Testis (tissue), 3 donors: ENCODE results near the gene RBKS. TPM values are rescaled to one million over a fixed set of nuclear protein-coding genes. Genes with fewer than 3 reads are reported as not detected.

Experiments used
- DNase-seq: peaks from one replicate; pipeline ENCODE4 v3.0.0-alpha.2; 2019
- H3K27ac ChIP-seq, 2 donors: fragments of 200-600 bp; sonication (generic); one replicate each; pipeline ENCODE4 v1.5.1; 2019
- H3K27me3 ChIP-seq: fragments of 200-600 bp; sonication (generic); one replicate; pipeline ENCODE4 v1.5.1; 2019
- H3K36me3 ChIP-seq: fragments of 200-600 bp; sonication (generic); one replicate; pipeline ENCODE4 v1.5.1; 2017; ENCODE audit warnings: low read depth; ENCODE audit errors: missing control alignments
- H3K4me1 ChIP-seq: fragments of 200-600 bp; sonication (generic); one replicate; pipeline ENCODE4 v1.5.1; 2019
- H3K4me3 ChIP-seq, 2 donors: fragments of 200-600 bp; sonication (generic); one replicate each; pipeline ENCODE4 v1.5.1; 2017 to 2019
- H3K9me3 ChIP-seq: fragments of 200-600 bp; sonication (generic); one replicate; pipeline ENCODE4 v1.5.1; 2017
- POLR2A ChIP-seq: fragments of 450-650 bp; IDR thresholded peaks from one replicate; pipeline ENCODE4 v1.6.1; 2017; ENCODE audit warnings: antibody characterized with exemption, mild to moderate bottlenecking, moderate library complexity
- WGBS, 2 donors: methylation state at CpG; one replicate each; pipeline ENCODE4 v1.1.5; 2018; 5-methylcytosine and 5-hydroxymethylcytosine counted together
- intact Hi-C: fragments of 100-400 bp; cut with DNase I; formaldehyde crosslinking; loops from one replicate; pipeline ENCODE4 v1.15.1; 2023; ENCODE audit warnings: low total_unique reads
- polyA plus RNA-seq: library from polyadenylated mRNA; stranded (reverse); fragments of 350-450 nt; fragmentation: Illumina TruSeq; extraction: RNeasy Lipid Tissue Mini Kit (QIAGEN cat#74804); gene quantifications from one replicate; pipeline ENCODE4 v1.2.3, GENCODE V29; 2014; ENCODE audit warnings: low read depth, low replicate concordance; ENCODE audit not compliant: insufficient read depth
- total RNA-seq, 2 donors: library from RNA; depleted of rRNA; stranded (reverse); fragments of >200 nt; gene quantifications; one replicate each; pipeline ENCODE4 v1.2.3, GENCODE V29; 2016
- TF ChIP-seq, protein P1 (sequence below), 3 experiments: fragments of 450-650 bp in 2 of 3; fragments of 200-600 bp in 1 of 3; sonication (generic) in 1 of 3; IDR thresholded peaks; one replicate each; pipeline ENCODE4 v1.5.1; 2016 to 2019; ENCODE audit warnings: antibody characterized with exemption in 3 of 3, mild to moderate bottlenecking in 2 of 3, moderate library complexity in 1 of 3

The RBKS gene
- total and polyA plus RNA-seq, 3 donors from 2014 or later = 6.1 to 18.4 (median 6.3) TPM

DNA sequence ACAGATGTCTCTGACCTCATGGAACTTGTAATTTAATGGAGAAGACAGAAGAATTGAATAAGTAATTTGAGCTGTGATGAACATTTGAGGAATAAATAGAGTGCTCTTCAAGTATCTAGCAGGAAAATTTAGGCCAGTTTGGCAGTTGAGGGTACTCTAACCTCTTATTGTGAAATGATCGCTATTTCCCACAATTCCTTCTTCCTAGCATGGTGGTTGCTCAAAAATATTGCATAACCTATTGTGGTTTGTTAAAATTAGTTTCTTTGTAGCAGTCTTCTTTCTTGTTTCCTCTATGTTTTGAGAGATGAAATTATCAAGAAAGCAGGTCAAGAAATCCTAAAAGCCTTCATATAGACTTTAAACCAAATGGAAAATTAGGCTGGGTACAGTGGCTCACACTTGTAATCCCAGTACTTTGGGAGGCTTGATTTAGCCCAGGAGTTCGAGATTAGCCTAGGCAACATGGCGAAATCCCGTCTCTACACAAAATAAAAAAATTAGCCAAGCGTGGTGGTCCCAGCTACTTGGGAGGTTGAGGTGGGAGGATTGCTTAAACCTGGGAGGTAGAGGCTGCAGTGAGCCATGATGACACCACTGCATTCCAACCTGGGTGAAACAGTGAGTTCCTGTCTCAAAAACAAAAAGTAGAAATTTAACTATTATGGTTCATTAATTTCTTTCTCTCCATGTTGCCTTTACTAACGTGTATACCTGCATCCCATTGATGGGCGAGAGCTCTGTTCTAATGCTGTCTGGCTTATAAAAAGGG, 58.7 kb downstream of the RBKS start:
- WGBS, 2 donors = 90 to 96% methylated on average over 7 of the region's 7 CpGs
- no peaks in the 10 kb centered on the region for H3K9me3 ChIP-seq
- TF ChIP-seq POLR2A = no peak
- TF ChIP-seq, protein P1, sequence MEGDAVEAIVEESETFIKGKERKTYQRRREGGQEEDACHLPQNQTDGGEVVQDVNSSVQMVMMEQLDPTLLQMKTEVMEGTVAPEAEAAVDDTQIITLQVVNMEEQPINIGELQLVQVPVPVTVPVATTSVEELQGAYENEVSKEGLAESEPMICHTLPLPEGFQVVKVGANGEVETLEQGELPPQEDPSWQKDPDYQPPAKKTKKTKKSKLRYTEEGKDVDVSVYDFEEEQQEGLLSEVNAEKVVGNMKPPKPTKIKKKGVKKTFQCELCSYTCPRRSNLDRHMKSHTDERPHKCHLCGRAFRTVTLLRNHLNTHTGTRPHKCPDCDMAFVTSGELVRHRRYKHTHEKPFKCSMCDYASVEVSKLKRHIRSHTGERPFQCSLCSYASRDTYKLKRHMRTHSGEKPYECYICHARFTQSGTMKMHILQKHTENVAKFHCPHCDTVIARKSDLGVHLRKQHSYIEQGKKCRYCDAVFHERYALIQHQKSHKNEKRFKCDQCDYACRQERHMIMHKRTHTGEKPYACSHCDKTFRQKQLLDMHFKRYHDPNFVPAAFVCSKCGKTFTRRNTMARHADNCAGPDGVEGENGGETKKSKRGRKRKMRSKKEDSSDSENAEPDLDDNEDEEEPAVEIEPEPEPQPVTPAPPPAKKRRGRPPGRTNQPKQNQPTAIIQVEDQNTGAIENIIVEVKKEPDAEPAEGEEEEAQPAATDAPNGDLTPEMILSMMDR (IDR thresholded peaks at IDR 0.05) = no peak
- no peak overlapping the region for H3K4me3 ChIP-seq
- intact Hi-C loops = no loop called here
- H3K27me3 ChIP-seq = no peaks in the 10 kb centered on the region
- no peaks in the 10 kb centered on the region for H3K4me1 ChIP-seq
- H3K36me3 ChIP-seq = no peaks in the 10 kb centered on the region
- no peak for DNase-seq
- no peak overlapping the region for H3K27ac ChIP-seq

DNA sequence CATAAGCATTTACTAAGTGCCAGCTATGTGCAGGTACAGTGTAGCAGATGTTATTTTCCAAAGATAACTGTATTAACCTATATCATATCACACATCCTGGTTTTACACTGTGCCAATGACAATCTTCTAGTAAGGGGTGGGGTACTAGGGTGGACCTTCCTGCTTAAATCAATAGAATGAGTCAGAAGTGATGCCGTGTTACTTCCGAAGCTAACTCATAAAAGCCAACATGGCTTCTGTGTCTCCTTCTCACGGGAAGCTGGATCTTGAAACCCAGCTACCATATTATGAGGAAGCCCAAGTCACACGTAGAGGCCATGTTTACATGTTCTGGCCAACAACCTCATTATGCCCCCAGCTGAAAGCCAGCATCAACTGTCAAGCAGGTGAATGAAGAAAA, 59.5 kb downstream of the RBKS start:
- intact Hi-C loops = no loop called here
- Histone ChIP-seq H3K36me3 (no peaks in the 10 kb centered on the region), H3K27me3 (no peaks in the 10 kb centered on the region), H3K9me3 (no peaks in the 10 kb centered on the region), H3K27ac (no peak overlapping the region), H3K4me3 (no peak overlapping the region), H3K4me1 (no peaks in the 10 kb centered on the region)
- no peak for DNase-seq
- TF ChIP-seq, protein P1 (IDR thresholded peaks at IDR 0.05) = no peak
- no peak for TF ChIP-seq POLR2A
- 95 to 97% methylated on average over 4 of the region's 4 CpGs for WGBS, 2 donors

DNA sequence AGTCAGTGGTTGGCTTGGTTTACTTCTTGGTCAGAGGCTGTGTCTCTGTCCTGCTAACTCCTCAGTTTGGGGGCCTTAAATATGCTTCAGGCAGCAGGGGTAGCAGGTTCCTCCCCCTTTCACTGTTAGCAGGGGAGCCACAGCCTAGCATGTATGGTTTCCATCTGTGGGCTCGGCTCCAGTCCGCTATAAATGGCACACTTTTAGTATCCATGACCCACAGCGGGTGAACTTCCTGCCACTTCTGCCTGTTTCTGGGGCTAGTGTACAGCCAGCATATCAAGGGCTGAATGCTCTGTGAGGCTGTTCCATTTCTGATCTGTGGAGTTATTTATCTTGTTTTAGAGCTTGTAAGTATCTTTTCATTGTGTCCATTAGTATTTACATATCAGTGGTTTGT, 60.4 kb downstream of the RBKS start:
- no peaks in the 10 kb centered on the region for H3K27me3 ChIP-seq

DNA sequence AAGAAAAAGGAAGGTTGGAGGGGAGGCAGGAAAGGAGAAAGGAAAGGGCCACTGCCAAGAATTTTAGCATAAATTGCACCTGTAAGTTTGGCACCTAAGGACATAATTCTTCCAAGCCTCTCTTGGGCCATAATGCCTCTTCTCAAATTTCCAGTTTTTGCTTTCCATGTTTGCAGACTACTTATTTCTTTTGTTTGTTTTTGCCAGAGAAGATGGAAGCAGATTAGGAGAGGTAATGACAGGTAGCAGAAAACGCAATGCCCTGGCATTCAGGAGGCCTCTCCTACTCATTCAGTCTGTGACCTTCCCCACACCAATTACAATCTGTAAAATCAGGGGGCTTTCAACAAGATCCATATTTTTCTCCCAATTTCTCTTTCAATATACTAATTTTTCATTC, 61.9 kb downstream of the RBKS start:
- Histone ChIP-seq H3K27ac (no peak overlapping the region), H3K36me3 (no peaks in the 10 kb centered on the region), H3K27me3 (no peaks in the 10 kb centered on the region), H3K4me1 (no peaks in the 10 kb centered on the region), H3K9me3 (no peaks in the 10 kb centered on the region), H3K4me3 (no peak overlapping the region)
- DNase-seq = no peak
- 82 to 85% methylated on average over 1 of the region's 1 CpG for WGBS, 2 donors
- TF ChIP-seq POLR2A = no peak
- TF ChIP-seq, protein P1 (IDR thresholded peaks at IDR 0.05) = no peak
- intact Hi-C loops = no loop called here

More for the DNA sequence above, 60.4 kb downstream of the RBKS start:
- H3K4me1 ChIP-seq = no peaks in the 10 kb centered on the region
- 87 to 95% methylated on average over 3 of the region's 3 CpGs for WGBS, 2 donors
- no peaks in the 10 kb centered on the region for H3K36me3 ChIP-seq
- intact Hi-C loops = no loop called here
- no peak for TF ChIP-seq POLR2A
- TF ChIP-seq, protein P1 (IDR thresholded peaks at IDR 0.05) = no peak
- no peak overlapping the region for H3K27ac ChIP-seq
- no peaks in the 10 kb centered on the region for H3K9me3 ChIP-seq
- no peak overlapping the region for H3K4me3 ChIP-seq
- no peak for DNase-seq

DNA sequence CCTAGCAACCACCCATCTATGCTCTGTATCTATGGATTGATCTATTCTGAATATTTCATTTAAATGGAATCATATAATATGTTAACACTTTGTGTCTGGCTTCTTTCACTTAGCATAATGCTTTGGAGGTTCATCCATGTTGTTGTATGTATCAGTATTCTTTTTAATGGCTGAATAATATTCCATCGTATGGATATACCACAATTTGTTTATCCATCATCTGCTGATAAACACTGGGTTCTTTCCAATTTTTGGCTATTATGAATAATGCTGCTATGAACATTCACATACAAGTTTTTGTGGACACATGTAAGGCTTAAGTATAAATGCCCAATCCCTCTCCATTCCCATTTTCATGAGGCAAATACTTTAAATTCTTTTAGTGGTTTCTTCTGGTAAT, 65.8 kb downstream of the RBKS start:
- Histone ChIP-seq H3K4me1 (no peaks in the 10 kb centered on the region), H3K27ac (no peak overlapping the region), H3K4me3 (no peak overlapping the region), H3K36me3 (no peaks in the 10 kb centered on the region), H3K27me3 (no peaks in the 10 kb centered on the region), H3K9me3 (no peaks in the 10 kb centered on the region)
- WGBS, 2 donors = 96 to 100% methylated on average over 1 of the region's 1 CpG
- TF ChIP-seq, protein P1 (IDR thresholded peaks at IDR 0.05) = no peak
- TF ChIP-seq POLR2A = no peak
- no peak for DNase-seq
- intact Hi-C loops = no loop called here
